GM13977 (cell line): Measurements from ENCODE around the gene CDC14B.
"Not testable (repeated sequence)": the region's sequence is repeated elsewhere in the genome, so short reads cannot be mapped to it uniquely, and the experiment has no call there.

Source experiments
- DNase-seq: peaks from one replicate; pipeline ENCODE4 v3.0.0; 2012; ENCODE audit warnings: low spot score
- CTCF ChIP-seq: IDR thresholded peaks from 2 replicates; pipeline ENCODE4 v1.5.1; 2012; ENCODE audit warnings: mild to moderate bottlenecking, control low read depth; ENCODE audit not compliant: insufficient read depth; ENCODE audit errors: extremely low read depth, missing control alignments
- in situ Hi-C: fragments of 300-500 bp; cut with MboI; formaldehyde crosslinking; loops from one replicate; pipeline ENCODE4 v1.12.0; 2022; ENCODE audit warnings: low sequenced_read_pairs, low pct_unique_long_range_greater_than_20kb, mixed read lengths, inconsistent platforms; ENCODE audit not compliant: unreplicated experiment

Gene CDC14B

GRCh38 chr9:96509026-96509425 lies 110.6 kb downstream of the CDC14B start:
- in situ Hi-C loops, result no loop called here
- DNase-seq, result no peak
- no peak for TF ChIP-seq CTCF

GRCh38 chr9:96508227-96508940 lies 111.3 kb downstream of the CDC14B start:
- no peak for TF ChIP-seq CTCF
- DNase-seq, result no peak
- in situ Hi-C loops, result no loop called here

- DNase-seq, result no peak
- TF ChIP-seq CTCF, result no peak
- in situ Hi-C loops, result no loop called here
Measured at GRCh38 chr9:96505316-96505991, 114.2 kb downstream of the CDC14B start.

GRCh38 chr9:96503918-96504317 lies 115.7 kb downstream of the CDC14B start:
- no peak for TF ChIP-seq CTCF
- no peak for DNase-seq
- in situ Hi-C loops, result no loop called here

- DNase-seq, in situ Hi-C loops: not testable (repeated sequence)
Measured at GRCh38 chr9:96503374-96503748, 116.3 kb downstream of the CDC14B start.

GRCh38 chr9:96502539-96503373 lies 116.9 kb downstream of the CDC14B start:
- no peak for DNase-seq
- no peak for TF ChIP-seq CTCF
- in situ Hi-C loops, result no loop called here
